ENCODE results near the gene TMEM59L.

DNA sequence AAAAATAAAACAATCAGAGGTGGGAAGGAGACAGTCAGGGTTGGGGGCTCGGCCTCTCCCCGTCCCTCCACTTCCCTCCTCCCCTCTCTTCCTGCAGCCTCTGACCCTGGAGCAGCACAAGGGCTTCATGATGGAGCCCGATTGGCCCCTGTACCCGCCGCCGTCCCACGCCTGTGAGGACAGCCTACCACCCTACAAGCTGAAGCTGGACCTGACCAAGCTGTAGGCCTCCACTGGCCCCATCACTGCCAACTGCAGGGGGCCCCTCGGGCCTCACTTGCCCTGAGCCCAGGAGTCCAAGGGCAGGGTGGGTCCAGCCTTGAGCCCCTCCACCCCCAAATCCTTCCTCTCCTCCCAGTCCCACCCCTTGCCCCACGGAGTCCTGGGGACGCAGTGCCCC is 7.6 kb downstream of the TMEM59L start:
- TF ChIP-seq POLR2A (IDR thresholded peaks at IDR 0.05), result no peak
- TF ChIP-seq, protein P1, sequence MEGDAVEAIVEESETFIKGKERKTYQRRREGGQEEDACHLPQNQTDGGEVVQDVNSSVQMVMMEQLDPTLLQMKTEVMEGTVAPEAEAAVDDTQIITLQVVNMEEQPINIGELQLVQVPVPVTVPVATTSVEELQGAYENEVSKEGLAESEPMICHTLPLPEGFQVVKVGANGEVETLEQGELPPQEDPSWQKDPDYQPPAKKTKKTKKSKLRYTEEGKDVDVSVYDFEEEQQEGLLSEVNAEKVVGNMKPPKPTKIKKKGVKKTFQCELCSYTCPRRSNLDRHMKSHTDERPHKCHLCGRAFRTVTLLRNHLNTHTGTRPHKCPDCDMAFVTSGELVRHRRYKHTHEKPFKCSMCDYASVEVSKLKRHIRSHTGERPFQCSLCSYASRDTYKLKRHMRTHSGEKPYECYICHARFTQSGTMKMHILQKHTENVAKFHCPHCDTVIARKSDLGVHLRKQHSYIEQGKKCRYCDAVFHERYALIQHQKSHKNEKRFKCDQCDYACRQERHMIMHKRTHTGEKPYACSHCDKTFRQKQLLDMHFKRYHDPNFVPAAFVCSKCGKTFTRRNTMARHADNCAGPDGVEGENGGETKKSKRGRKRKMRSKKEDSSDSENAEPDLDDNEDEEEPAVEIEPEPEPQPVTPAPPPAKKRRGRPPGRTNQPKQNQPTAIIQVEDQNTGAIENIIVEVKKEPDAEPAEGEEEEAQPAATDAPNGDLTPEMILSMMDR (IDR thresholded peaks at IDR 0.05), result no peak

All from adrenal gland (tissue), 5 donors.